Esophagus squamous epithelium (tissue), 5 donors: ENCODE results near the gene HOXD9. TPM values are rescaled to one million over a fixed set of nuclear protein-coding genes. Genes with fewer than 3 reads are reported as not detected.

ENCODE experiments used
- DNase-seq: peaks from one replicate; lab custom pipeline; 2025; lab: John Stamatoyannopoulos, UW
- H3K27ac ChIP-seq, 4 donors: fragments of 200-600 bp; sonication (generic); one replicate each; pipeline ENCODE4 v1.5.1; 2016 to 2019; ENCODE audit warnings: mild to moderate bottlenecking in 1 of 4
- H3K27me3 ChIP-seq, 4 donors: fragments of 200-600 bp; sonication (generic); 1 replicate in 3 of 4; 2 replicates in 1 of 4; pipeline versions ENCODE4 v1.5.1 to v1.6.0; 2017 to 2021; ENCODE audit warnings: antibody characterized with exemption in 1 of 4
- H3K36me3 ChIP-seq, 3 donors: fragments of 200-600 bp; sonication (generic); one replicate each; pipeline ENCODE4 v1.5.1; 2016 to 2019
- H3K4me1 ChIP-seq, 3 donors: fragments of 200-600 bp; sonication (generic); one replicate each; pipeline ENCODE4 v1.5.1; 2017 to 2019
- H3K4me3 ChIP-seq, 4 donors: fragments of 200-600 bp; sonication (generic); 1 replicate in 3 of 4; 2 replicates in 1 of 4; pipeline ENCODE4 v1.5.1; 2016 to 2019; ENCODE audit warnings: mild to moderate bottlenecking in 2 of 4, moderate library complexity in 1 of 4
- H3K9me3 ChIP-seq, 3 donors: fragments of 200-600 bp; sonication (generic); one replicate each; pipeline ENCODE4 v1.5.1; 2016 to 2019
- POLR2A ChIP-seq, 4 donors: fragments of 450-650 bp; IDR thresholded peaks; one replicate each; pipeline ENCODE4 v1.6.1; 2017; ENCODE audit warnings: antibody characterized with exemption in 4 of 4, mild to moderate bottlenecking in 4 of 4, moderate library complexity in 3 of 4
- WGBS, 2 donors: methylation state at CpG; one replicate each; pipeline ENCODE4 v1.1.5; 2018; 5-methylcytosine and 5-hydroxymethylcytosine counted together
- intact Hi-C: fragments of 100-400 bp; cut with DNase I; formaldehyde crosslinking; loops from one replicate; pipeline ENCODE4 v1.15.0; 2022
- total RNA-seq, 4 donors: library from RNA; depleted of rRNA; stranded (reverse); fragments of >200 nt; gene quantifications; one replicate each; pipeline ENCODE4 v1.1.0, GENCODE V29; 2016
- TF ChIP-seq, protein P1 (sequence below), 6 experiments: fragments of 450-650 bp in 4 of 6; fragments of 200-600 bp in 2 of 6; sonication (generic) in 2 of 6; IDR thresholded peaks; one replicate each; pipeline ENCODE4 v1.5.1; 2016 to 2019; ENCODE audit warnings: antibody characterized with exemption in 6 of 6, mild to moderate bottlenecking in 4 of 6, moderate library complexity in 4 of 6
- donor health status: DM: yes; HTN: yes; CAD: no.

HOXD9 gene
- total RNA-seq, 4 donors from 2014 or later, result 0.61 to 3.4 TPM; not detected in 2

DNA sequence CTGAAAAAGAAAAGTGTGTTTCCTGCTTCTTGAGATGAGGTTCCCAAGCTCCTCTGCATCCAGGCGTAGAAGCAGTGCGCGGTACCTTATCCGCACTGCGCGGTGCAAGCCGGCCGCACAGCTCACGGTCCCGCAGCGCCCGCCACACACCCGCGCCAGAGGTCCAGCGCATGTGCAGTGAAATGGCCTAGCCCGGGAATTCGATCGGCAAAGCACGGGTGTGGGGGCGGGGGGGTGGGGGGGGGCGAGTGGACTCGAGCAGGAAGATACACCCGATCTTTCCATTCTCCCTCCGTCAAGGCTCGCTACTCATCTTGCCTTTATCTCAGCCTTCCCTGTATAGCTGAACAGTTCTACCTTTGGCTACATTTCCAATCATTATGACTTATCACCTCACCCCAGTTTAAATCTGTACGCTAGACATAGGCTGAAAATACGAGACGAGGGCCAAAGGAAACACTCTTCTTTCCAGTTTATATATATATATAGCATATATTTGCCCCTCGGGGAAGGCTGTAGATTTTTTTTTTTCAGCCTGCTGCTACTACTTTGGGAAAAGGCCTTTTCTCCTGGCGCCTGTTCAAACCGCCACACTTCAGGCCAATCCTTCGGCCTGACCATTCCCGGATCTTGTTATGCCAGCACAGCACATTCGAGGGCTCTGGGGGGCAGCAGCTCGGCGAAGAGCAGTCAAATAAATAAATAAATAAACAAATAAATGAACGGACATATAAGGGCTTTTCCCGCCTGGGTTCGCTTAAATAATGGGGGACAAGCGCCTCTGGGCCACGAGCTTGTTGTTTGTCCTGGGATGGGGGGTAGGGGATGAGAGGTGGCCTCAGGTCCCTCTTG, 17.4 kb downstream of the HOXD9 start:
- Histone ChIP-seq H3K9me3 (no peaks in the 10 kb centered on the region), H3K4me3 (peak overlapping the region in 3 of 4 donors; percentile 39 to 67 (median 49)), H3K27me3 (peaks cover 13 to 100% (median 33%) of the 10 kb centered on the region in 4 donors), H3K36me3 (no peaks in the 10 kb centered on the region), H3K4me1 (peaks cover 0 to 34% (median 9%) of the 10 kb centered on the region in 3 donors), H3K27ac (peak overlapping the region in 3 of 4 donors; percentile 61 to 66 (median 62))
- intact Hi-C loops, result loop anchor here (5.0 to 10.0 kb wide), 3 partner anchors 315 to 497 kb away; no protein-coding TSS in a partner anchor
- DNase-seq, result no peak
- WGBS, 2 donors, result 16 to 26% methylated on average over 24 to 25 of the region's 41 CpGs
- TF ChIP-seq POLR2A (IDR thresholded peaks at IDR 0.05), result no peak
- TF ChIP-seq, protein P1, sequence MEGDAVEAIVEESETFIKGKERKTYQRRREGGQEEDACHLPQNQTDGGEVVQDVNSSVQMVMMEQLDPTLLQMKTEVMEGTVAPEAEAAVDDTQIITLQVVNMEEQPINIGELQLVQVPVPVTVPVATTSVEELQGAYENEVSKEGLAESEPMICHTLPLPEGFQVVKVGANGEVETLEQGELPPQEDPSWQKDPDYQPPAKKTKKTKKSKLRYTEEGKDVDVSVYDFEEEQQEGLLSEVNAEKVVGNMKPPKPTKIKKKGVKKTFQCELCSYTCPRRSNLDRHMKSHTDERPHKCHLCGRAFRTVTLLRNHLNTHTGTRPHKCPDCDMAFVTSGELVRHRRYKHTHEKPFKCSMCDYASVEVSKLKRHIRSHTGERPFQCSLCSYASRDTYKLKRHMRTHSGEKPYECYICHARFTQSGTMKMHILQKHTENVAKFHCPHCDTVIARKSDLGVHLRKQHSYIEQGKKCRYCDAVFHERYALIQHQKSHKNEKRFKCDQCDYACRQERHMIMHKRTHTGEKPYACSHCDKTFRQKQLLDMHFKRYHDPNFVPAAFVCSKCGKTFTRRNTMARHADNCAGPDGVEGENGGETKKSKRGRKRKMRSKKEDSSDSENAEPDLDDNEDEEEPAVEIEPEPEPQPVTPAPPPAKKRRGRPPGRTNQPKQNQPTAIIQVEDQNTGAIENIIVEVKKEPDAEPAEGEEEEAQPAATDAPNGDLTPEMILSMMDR (IDR thresholded peaks at IDR 0.05), result no peak

DNA sequence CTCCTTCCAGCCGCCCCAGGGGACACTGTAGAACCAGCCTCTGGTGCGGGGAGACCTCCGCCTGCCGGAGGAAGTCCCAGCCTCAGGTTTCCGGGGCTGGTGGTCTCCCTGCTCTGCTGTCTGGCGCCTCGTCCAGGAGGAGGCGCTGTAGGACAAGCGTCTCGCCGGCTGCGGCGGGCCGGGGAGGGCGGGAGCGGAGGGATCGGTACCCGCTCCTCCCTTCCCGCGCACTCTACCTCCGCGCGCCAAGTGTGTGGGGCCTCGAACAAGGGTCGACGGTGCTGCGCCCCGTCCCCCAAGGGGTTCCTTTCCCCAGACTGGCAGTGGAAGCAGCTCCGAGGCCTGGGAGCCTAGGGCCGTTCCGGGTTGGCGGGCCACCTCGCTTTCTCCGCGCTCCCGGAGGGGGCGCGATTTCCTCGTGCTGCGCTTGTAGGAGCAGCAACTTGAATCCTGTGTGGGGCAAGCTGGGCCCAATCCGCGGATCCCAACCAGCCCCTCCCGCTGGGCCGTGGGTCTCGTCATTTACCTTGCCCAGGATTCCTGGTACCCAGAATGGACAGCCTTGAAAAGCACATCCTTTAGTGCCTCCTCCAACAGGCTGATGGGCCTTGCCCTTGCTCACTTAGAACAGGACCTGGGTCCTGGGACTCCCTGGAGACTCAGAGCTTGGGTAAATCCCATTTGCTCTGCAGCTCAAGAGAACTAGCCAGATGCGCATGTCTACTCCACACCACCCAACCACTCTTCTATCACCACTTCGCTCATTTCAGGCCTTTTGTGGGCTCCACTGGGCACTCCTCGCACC, 18.2 kb downstream of the HOXD9 start:
- Histone ChIP-seq H3K9me3 (no peaks in the 10 kb centered on the region), H3K4me1 (peaks cover 0 to 32% (median 9%) of the 10 kb centered on the region in 3 donors), H3K27ac (peak overlapping the region; percentile 18 to 66 (median 62)), H3K36me3 (no peaks in the 10 kb centered on the region), H3K4me3 (peak overlapping the region; percentile 37 to 67 (median 44)), H3K27me3 (peaks cover 13 to 100% (median 29%) of the 10 kb centered on the region in 4 donors)
- no peak for DNase-seq
- intact Hi-C loops, result loop anchor here (5.0 to 10.0 kb wide), 2 partner anchors 314 to 497 kb away; no protein-coding TSS in a partner anchor
- no peak for TF ChIP-seq POLR2A (IDR thresholded peaks at IDR 0.05)
- TF ChIP-seq, protein P1 (IDR thresholded peaks at IDR 0.05), result peak; percentile 76 to 95 (median 88)
- WGBS, 2 donors, result 37 to 57% methylated on average over 5 to 8 of the region's 48 CpGs

DNA sequence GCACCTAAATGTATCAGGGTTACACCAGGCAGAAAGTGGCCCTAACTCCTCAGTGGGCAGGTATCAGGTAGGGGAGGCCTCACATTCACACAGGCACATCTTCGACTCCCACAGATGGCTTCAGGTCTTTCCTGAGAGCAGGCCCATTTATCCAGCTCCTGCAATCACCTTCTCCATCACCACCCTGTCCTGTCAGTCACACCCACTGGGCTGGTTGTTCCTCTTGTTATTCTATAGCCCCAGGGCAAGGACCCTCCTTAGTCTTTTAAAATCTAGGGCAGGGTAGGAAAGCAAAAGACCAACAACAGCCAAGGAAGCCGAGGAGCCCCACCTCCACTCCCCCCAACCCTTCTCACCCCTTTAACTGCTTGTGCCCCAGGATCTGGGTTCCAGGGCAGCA, 19.8 kb downstream of the HOXD9 start:
- Histone ChIP-seq H3K27me3 (peaks cover 7 to 100% (median 27%) of the 10 kb centered on the region in 4 donors), H3K9me3 (no peaks in the 10 kb centered on the region), H3K4me3 (no peak overlapping the region), H3K4me1 (peaks cover 0 to 18% (median 9%) of the 10 kb centered on the region in 3 donors), H3K36me3 (no peaks in the 10 kb centered on the region), H3K27ac (no peak overlapping the region)
- intact Hi-C loops, result loop anchor here (5.0 to 10.0 kb wide), 2 partner anchors 313 to 495 kb away; no protein-coding TSS in a partner anchor
- no peak for DNase-seq
- 74 to 100% methylated on average over 2 of the region's 2 CpGs for WGBS, 2 donors
- TF ChIP-seq, protein P1 (IDR thresholded peaks at IDR 0.05), result no peak
- TF ChIP-seq POLR2A (IDR thresholded peaks at IDR 0.05), result no peak

DNA sequence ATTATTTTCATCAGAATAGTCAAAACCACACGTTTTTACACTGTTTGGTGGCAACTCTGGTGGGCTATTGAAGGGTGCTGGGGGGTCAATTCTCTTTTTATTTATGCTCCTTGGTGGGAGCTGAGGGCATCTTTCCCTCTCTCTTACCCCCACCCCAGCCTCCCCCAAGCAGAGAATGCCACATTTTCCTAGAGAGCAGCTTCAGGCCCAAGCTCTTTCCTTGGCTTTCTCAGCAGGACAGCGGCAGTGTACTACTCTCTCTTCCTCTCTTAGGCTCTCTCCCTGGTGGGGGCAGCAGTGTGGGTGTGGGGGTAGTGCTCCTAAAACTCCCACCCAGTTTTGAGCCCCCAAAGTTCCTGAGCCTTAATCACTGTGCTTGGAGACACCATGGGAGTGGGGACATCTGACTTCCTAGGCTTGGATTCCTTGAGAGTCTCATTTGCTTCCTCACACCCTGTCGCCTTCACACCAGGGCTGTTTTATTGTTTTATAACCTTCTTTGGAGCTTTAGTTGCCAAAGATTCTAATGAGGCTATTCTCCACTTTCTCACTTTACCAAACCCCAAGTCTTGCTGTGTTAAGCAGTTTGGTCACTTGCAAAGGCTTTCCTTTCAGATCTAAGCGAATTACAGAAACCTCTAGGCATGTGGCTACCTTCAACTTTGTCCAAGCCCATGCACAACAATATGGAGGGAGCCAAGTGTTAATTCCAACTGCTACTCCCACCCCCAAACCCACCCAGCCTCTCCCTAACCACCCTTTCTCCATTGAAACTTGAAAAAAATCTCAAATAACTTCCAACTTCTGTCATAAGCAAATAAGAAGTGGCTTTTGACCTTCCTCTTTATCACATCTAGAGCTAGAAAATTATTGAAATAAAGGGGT, 22.8 kb downstream of the HOXD9 start:
- no peak for DNase-seq
- TF ChIP-seq, protein P1 (IDR thresholded peaks at IDR 0.05), result no peak
- TF ChIP-seq POLR2A (IDR thresholded peaks at IDR 0.05), result no peak
- peaks cover 9 to 26% (median 10%) of the 10 kb centered on the region in 3 donors for H3K4me1 ChIP-seq
- H3K36me3 ChIP-seq, result no peaks in the 10 kb centered on the region
- peaks cover 0 to 100% (median 23%) of the 10 kb centered on the region in 4 donors for H3K27me3 ChIP-seq
- intact Hi-C loops, result loop anchor here (10.0 kb wide), 1 partner anchor 309 kb away; no protein-coding TSS in a partner anchor
- H3K27ac ChIP-seq, result no peak overlapping the region
- H3K9me3 ChIP-seq, result peaks cover 0 to 8% (median 0%) of the 10 kb centered on the region in 3 donors
- 46 to 54% methylated on average over 4 of the region's 4 CpGs for WGBS, 2 donors
- no peak overlapping the region for H3K4me3 ChIP-seq
